Mesothelial cell of epicardium (in vitro differentiated cells): Measurements from ENCODE around the gene MYBPC1. TPM values are rescaled to one million over a fixed set of nuclear protein-coding genes. Genes with fewer than 3 reads are reported as not detected.
A peak's percentile ranks its signal among the peaks of the same experiment; 100 is the strongest.

Source experiments
- DNase-seq, 2 experiments: peaks; one replicate each; pipeline ENCODE4 v3.0.0; 2021; ENCODE audit warnings: low spot score in 2 of 2; ENCODE audit not compliant: unreplicated experiment in 2 of 2
- H3K27ac Mint-ChIP-seq: 2 replicates; pipeline ENCODE4 v1.8.0; 2021; ENCODE audit warnings: mixed read lengths
- H3K27me3 Mint-ChIP-seq: 2 replicates; pipeline ENCODE4 v1.8.0; 2021; ENCODE audit warnings: low read depth, mixed read lengths
- H3K36me3 Mint-ChIP-seq: 2 replicates; pipeline ENCODE4 v1.8.0; 2021; ENCODE audit warnings: mixed read lengths
- H3K4me1 Mint-ChIP-seq: 2 replicates; pipeline ENCODE4 v1.8.0; 2021; ENCODE audit warnings: mixed read lengths
- H3K4me3 Mint-ChIP-seq: 2 replicates; pipeline ENCODE4 v1.8.0; 2021; ENCODE audit warnings: mild to moderate bottlenecking, moderate library complexity, mixed read lengths
- H3K9me3 Mint-ChIP-seq: 2 replicates; pipeline ENCODE4 v1.8.0; 2021; ENCODE audit warnings: mixed read lengths
- CTCF ChIP-seq: fragments of 200-600 bp; sonication (generic); IDR thresholded peaks from one replicate; pipeline ENCODE4 v1.5.0; 2021; ENCODE audit warnings: antibody characterized with exemption; ENCODE audit not compliant: unreplicated experiment
- total RNA-seq: library from RNA; stranded (reverse); gene quantifications from 3 replicates; pipeline ENCODE4 v1.2.1, GENCODE V29; 2021

MYBPC1 gene
- total RNA-seq, 1 donor from 2014 or later, result not detected

DNA sequence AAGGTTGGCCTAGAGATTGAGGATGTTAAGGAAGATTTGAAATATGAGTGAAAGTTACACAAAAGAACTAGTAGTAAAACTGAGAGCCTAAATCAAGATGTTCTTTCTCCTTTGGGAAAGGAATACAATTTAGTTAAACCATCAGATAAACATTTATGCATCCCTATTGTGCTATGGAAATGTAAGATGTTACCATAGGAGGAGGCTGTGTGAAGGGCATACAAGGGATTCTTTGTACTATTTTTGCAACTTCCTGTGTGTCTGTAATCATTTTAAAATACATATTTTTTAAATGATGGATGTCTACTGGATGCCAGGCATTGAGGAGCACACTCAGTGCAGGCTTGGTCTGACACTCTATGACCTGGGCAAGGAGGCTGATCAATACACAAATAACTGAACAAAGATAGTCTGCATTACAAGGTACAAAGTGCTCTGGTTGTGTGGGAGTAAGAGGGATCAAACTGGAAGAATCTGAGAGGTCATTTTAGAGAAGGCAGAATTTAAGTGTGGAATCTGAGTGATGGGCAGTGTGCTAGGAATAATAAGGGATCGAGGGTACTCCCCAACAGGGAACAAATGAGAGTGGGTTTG is 96.8 kb downstream of the MYBPC1 start:
- Mint-ChIP-seq H3K27me3 (peaks cover 5% of the 10 kb centered on the region), H3K36me3 (no peaks in the 10 kb centered on the region), H3K9me3 (no peaks in the 10 kb centered on the region), H3K27ac (no peak overlapping the region), H3K4me3 (no peak overlapping the region), H3K4me1 (peaks cover 2% of the 10 kb centered on the region)
- TF ChIP-seq CTCF, result no peak
- no peak for DNase-seq

DNA sequence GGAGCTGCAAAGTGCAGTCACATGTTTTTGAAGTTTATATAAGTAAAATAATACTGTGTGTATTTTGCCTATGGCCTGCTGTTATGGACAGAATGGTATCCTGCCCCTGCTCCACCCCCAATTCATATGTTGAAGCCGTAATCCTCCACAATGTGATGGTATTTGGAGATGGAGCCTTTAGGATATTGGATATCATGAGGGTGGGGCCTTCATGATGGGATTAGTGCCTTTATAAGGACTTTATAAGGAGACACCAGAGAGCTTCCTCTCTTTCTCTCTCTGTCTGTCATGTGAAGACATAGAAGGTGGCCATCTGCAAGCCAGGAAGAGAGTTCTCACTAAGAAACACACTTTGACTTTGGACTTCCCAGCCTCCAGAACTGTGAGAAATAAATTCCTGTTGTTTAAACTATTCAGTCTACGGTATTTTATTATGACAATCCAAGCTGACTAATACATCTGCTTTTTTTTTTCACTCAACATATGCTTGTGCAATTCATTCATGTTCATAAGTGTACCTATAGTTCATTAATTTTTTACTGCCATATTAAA is 99.6 kb downstream of the MYBPC1 start:
- Mint-ChIP-seq H3K27ac (no peak overlapping the region), H3K4me1 (peaks cover 16% of the 10 kb centered on the region), H3K9me3 (no peaks in the 10 kb centered on the region), H3K27me3 (peaks cover 5% of the 10 kb centered on the region), H3K4me3 (no peak overlapping the region), H3K36me3 (no peaks in the 10 kb centered on the region)
- no peak for DNase-seq
- TF ChIP-seq CTCF, result no peak

GRCh38 chr12:101694986-101695385 is 100.2 kb downstream of the MYBPC1 start:
- Mint-ChIP-seq H3K4me1 (peaks cover 20% of the 10 kb centered on the region), H3K36me3 (no peaks in the 10 kb centered on the region), H3K9me3 (no peaks in the 10 kb centered on the region), H3K4me3 (no peak overlapping the region), H3K27ac (no peak overlapping the region), H3K27me3 (peaks cover 5% of the 10 kb centered on the region)
- no peak for TF ChIP-seq CTCF
- no peak for DNase-seq

DNA sequence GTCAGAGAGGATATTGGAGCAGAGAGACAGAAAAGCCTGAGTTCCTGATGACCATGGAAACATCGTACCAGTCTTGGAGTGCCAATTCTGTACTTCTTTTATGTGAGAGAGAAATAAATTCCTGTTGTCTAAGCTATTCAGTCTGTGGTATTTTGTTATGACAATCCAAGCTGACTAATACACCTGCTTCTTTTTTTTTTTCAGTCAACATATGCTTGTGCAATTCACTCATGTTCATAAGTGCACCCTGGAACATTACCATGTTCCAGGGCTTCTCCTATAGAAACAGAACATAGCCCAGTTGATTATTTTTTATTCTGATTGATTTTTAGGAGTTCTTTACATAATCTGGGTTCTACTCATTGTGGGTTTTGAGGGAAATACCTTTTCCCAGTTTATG is 100.9 kb downstream of the MYBPC1 start:
- Mint-ChIP-seq H3K27me3 (peaks cover 5% of the 10 kb centered on the region), H3K27ac (no peak overlapping the region), H3K9me3 (no peaks in the 10 kb centered on the region), H3K4me3 (no peak overlapping the region), H3K36me3 (no peaks in the 10 kb centered on the region), H3K4me1 (peaks cover 22% of the 10 kb centered on the region)
- DNase-seq, result no peak
- no peak for TF ChIP-seq CTCF

GRCh38 chr12:101696251-101697196 is 101.8 kb downstream of the MYBPC1 start:
- no peaks in the 10 kb centered on the region for H3K9me3 Mint-ChIP-seq
- peak overlapping the region; percentile 59 for H3K27ac Mint-ChIP-seq
- DNase-seq, result no peak
- peaks cover 24% of the 10 kb centered on the region for H3K4me1 Mint-ChIP-seq
- no peak for TF ChIP-seq CTCF
- H3K27me3 Mint-ChIP-seq, result peaks cover 5% of the 10 kb centered on the region
- H3K36me3 Mint-ChIP-seq, result no peaks in the 10 kb centered on the region
- peak overlapping the region; percentile 84 for H3K4me3 Mint-ChIP-seq
